ELF-1 (cell line): ENCODE data around the gene GPR39.
A peak's percentile ranks its signal among the peaks of the same experiment; 100 is the strongest.
"Not testable (repeated sequence)": the region's sequence is repeated elsewhere in the genome, so short reads cannot be mapped to it uniquely, and the experiment has no call there.

Experiments
- DNase-seq: peaks from one replicate; pipeline ENCODE4 v3.0.0-alpha.2; 2016; ENCODE audit warnings: low read depth, low spot score

The GPR39 gene

DNA sequence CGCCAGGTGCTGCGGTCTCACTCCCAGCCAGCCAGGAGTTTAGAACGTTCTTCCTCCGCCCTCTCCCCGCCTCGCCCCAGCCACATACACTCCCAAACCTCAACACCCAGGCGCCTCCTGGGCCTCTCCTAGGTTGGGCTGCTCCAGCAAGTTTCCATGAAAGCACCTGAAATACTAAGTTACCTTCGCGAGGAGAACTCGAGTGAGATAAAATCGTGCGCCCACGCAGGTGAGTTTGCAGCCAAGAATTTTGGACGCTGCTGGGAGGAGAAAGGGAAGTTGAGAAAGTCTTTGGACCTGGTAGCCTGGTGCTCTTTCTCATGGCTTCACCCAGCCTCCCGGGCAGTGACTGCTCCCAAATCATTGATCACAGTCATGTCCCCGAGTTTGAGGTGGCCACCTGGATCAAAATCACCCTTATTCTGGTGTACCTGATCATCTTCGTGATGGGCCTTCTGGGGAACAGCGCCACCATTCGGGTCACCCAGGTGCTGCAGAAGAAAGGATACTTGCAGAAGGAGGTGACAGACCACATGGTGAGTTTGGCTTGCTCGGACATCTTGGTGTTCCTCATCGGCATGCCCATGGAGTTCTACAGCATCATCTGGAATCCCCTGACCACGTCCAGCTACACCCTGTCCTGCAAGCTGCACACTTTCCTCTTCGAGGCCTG lies at the start of gene GPR39:
GPR39 (plus strand) TSS at position 83 of the 673 bp plus-strand sequence.
- DNase-seq, result no peak

DNA sequence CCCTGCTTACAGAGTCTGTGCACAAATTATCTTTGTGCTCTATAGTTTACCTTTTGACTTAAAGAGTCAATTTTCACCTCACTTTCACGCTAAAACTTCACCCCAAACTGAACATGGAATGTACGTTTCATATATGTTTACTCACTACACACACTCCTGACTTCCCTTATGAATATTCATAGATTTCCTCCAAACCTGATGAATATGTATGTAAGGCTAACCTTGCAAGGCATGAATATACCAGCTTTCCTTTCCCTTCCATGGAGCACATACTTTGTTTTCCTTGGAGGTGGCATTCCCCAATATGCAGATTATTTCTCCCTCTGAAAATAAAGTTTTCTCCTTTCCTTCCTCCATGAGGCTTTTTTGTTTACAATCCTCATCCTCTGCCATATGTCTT lies 48.4 kb upstream of the GPR39 start:
- no peak for DNase-seq

DNA sequence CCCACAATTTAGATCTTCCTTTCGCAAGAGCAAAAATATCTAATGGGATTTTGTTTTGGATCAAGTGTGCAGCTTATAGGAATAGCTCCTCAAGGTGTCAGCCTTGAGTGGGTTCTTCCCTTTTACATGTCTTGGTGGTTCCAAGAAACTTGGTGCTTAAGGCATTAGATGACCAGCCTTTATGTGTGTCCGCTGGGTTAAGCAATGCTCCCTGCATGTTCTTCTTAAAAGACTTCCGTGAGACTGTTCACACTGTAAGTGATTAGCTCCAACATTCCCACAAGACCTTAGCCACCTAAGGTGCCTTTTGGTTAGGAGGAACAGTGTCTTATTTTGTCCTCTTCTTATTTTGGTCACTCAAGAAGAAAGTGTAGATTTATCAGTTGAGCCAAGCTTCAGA lies 44.3 kb upstream of the GPR39 start:
- no peak for DNase-seq

DNA sequence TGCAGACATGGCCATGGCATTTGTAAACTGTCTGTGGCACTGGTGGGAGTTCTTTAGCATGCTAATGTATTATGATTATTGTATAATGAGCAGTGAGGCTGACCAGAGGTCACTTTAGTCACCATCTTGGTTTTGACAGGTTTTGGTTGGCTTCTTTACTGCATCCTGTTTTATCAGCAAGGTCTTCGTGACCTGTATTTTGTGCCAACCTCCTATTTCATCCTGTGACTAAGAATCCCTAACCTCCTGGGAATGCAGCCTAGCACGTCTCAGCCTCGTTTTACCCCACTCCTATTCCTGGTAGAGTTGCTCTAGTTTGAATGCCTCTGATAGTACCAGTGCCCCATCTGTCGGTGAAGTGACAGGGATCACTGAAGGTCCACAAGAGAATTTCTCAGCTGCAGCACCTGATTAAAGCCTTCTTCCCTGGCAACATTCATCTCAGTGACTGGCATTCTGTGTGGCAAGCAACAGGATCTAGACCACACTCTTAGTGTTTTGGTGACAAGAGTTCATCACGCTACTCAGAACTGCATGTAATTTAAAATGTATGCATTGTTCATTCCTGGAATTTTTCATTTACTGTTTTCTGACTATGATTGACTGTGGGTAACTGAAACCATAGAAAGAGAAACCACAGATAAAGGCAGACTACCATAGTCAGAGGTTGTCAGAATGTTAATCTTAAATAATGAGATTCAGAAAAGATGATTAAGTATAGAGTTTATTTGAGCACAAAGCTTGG lies 43.0 kb upstream of the GPR39 start:
- no peak for DNase-seq

DNA sequence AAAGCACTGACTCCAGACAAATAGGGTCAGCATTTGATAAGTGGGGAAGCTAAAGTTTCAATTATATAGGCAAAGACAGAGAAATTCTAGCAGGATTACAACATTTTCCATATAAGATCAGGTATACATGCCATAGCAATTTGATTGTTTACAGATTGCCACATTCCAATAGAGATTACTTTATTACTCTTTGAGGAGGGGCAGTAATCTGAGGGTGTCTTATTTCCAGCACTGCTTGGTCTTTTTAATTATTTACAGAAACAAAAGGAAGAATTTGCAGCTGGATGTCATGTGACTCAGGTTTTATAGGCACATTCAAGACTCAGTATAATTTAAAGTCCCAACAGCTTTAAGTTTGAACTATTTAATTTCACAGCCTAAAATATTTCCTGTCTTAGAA lies 42.5 kb upstream of the GPR39 start:
- DNase-seq, result no peak

DNA sequence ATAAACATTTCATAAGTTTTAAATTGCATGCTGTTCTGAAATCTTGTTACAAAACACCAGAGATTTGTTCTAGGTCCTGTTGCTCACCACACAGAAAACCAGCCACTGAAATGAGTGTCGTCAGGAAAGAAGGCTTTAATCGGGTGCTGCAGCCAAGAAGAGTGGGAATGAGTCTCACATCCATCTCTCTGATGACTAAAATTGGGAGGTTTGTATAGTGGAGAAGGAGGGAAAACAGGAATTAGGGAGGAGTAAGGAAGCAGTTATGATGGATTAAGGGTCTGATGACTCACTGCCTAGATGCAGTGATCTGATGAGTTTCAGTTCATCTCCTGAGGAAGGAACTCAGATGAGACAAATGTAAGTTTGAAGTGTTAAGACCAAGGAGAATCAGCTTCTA lies 42.1 kb upstream of the GPR39 start:
- DNase-seq, result no peak

DNA sequence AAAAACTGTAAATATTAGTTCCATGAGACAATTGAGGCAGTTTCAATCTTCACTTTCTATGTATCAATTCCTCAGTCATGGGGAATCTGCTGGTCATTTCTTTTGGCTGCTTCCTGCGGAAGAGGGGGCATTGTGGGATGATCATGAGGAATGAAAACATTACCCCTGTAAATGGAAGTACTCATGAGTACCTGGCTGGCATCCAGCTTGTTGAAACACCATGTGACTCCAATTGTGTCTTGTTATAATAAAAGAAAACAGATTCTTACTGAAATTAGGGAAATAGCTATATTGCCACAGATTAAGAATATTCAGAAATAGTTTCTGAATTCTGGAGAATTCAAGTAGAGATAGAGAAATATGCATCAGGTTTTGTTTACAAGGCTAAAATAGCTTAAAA lies 41.6 kb upstream of the GPR39 start:
- no peak for DNase-seq

DNA sequence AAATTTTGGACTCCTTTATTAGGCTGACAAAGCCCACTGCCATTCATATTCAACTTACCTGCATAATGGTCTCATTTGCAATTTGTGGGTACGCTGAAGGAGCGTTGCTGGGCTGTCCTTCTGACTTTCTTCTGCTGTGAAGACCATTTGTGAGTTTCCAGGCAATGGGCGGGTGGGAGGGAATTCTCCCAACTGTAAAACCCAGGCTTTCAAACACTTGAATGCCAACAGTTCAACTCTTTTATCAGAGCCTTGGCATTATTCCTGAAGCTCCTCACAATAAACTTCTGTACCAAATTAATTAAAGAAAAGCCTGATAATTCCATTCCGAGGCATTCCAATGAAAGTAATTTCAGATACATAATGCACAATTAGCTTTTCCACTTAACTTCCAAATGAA lies 35.2 kb upstream of the GPR39 start:
- no peak for DNase-seq

DNA sequence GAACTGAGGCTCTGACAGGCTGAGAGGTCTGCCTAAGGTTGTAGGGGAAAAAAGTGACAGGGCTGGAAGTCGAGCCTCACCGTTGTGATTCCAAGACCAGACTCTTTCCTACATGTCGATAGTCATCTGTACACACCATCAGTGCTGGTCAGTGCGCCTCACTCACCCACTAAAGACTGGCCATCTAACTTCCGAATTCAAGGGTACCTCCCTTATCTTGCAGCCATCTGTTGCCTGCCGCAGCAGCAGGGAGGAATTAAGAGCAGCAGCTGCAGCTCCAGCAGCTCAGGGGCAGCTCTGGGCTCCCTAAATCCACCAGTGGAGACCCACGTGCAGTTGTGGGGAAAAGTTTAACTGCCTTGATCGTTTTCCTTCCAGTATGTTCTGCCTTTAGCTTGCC lies 32.6 kb upstream of the GPR39 start:
- DNase-seq, result no peak

DNA sequence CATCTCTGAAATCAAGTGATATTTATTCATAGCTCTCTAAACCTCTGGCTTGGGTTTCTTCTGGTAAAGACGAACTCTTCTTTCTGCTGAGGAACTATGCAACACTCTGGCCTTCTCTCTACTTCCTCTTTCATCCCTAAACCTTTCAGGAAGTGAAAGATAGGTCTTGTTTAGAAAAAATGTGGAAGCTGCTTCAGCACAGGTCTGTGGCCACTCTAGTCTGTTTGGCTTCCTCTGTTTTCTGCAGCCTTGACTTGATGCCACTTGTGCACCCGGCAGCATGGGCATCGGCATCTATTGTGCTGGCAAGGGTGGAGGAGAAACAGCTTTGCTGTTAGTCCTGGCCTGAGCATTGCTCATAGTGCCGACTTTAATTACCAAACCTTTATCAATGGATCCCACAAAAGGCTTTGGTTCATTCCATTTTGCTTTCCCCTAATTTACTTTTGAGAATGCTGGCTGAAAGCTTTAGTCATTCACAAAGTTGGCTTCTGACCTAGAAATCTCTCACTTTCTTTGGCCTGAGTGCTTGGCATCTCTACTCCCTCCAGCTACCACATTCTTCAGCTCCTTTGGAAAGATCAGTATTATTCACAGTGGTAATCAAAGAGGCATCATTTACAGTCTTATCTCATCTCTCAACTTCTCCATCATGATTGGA lies 32.0 kb upstream of the GPR39 start:
- no peak for DNase-seq

DNA sequence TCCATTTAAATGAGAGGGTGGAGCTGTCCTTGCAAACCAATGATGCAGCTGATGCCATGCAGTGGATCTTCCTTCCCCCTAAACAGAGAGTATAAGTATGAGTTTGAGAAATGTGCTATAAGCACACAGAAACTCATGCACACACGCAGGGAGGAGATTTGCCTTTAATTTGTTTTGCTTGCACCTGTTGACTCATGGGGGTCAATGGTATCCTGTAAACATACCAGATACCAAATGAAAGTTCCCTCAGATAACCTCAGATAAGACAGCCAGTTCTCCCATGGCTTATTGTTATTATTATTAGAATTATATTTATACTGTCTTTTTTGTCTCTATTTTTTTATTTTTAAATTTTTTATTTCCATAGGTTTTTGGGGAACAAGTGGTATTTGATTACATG lies 29.5 kb upstream of the GPR39 start:
- DNase-seq, result no peak

DNA sequence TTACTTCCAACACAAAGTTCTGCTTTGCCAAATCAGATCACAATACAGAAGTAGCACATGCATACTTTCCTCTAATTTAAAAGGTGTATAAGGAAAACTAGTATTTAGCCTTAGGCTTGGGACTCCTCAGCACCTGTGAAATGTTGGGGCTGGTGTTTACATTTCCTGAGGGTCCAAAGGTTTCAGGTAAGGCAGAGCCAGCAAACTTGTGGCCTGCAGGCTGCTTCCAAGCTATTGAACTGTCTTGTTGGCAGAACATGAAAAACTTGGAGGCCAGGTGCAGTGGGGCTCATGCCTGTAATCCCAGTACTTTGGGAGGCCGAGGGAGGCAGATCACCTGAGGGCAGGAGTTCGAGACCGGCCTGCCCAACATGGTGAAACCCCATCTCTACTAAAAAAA lies 26.5 kb upstream of the GPR39 start:
- no peak for DNase-seq

DNA sequence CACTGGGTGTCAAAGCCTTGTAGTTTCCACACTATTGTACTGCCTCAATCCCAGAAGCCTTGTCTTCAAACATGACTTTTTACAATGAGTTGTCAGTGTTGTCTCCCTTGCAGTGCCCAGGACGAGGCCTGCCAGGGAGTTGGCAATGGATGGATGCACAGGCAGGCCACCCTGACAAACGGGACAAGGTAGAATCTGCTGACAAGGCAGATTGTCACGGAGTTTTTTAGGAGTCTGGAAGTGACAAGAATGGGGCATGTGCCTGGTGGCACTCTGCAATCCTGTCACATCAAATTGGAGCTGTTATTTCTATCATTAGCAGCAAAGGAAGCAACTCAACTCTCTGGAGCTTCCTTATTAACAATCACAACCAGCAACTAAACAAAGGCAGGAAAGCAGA lies 25.2 kb upstream of the GPR39 start:
- no peak for DNase-seq

DNA sequence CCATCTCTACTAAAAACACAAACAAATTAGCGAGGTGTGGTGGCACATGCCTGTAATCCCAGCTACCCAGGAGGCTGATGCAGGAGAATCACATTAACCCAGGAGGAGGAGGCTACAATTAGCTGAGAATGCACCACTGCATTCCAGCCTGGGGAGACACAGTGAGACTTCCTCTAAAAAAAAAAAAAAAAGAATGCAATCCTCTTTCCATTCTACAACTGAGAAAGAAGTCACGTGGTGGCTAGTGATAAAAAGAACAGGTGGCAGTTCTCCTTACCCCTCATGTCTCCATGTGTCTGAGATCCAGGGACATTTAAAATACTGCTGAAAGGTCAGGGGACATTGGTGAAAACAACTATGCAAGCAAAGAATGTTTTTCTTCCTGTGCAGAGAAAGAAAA lies 24.4 kb upstream of the GPR39 start:
- DNase-seq, result peak; percentile 80

DNA sequence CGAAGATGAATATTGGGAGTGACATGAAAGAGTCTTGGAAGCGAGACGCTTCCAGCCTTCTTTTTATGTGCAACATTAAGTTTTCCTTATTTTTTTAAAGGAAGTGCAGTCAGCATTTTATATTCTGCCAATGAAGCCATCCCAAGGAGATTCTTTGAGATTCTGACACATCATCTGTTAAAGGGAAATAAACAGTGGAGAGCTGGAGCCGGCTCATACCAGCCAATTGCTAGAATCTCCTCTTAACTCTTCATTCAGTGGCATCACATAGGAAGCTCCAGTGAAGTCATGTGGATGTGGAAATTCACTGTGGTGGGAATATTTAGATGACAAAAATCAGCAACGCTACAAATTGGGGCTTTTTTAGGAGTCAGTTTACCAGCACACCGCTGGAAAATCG lies 23.7 kb upstream of the GPR39 start:
- no peak for DNase-seq

DNA sequence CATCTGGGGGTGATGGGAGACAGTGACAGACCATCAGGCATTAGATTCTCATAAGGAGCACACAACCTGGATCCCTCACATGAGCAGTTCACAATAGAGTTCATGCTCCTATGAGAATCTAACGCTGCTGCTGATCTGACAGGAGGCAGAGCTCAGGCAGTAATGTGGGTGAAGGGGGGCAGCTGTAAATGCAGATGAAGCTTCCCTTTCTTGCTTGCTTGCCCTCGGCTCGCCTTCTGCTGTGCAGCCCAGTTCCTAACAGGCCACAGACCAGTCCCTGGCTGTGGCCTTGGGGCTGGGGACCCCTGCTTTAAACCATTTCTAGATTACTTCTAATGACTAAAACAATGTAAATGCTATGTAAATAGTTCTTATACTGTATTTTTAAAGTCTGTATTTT lies 19.6 kb upstream of the GPR39 start:
- DNase-seq, result not testable (repeated sequence)

DNA sequence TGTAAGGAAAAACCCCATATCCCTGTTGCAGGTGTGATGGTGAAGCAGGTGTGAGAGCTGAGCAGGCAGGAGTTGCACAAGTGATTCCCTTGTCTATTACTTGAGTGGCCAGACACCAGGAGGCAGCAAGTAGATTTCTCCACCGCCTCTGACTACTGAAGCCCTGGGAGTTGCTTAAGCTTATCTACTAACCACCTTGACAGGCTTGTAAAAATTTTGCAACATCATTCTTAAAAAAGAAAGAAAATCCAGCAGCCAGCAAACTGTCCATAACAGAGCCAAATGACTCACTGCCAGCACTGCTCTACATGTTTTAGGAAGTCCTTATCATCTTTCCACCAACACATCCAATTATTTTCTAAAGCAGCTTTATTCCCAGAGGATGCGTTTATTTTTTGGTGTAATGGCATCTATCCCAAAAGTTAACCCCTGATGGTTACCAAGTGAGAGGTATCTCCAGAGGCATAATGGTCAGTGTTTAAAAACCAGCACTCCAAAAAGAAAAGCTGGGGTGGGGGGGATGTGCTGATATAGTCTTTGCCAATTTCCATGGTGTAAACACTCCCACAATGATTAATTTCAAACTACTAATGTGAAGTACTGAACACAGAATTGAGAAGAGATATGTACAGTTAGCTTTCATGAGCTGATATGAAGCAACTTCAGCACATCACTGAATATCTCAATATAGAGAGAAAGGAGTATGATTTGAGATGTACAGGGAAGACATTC lies 16.3 kb upstream of the GPR39 start:
- no peak for DNase-seq

DNA sequence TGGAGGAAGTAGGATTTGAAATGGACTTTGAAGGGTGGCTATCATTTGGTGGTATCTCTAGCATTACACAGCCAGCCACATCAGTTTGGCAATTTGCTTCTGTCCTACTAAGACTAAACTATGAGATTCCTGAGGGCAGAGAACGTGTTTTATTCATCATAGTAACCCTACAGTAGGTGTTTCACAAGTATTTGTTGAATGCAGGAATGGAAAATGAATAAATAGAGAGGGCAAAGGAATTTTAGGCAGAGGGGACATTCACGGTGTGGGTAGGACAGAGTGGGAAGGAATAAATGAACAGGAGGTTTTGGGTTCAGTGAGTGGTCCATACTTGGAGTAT lies 15.7 kb upstream of the GPR39 start:
- DNase-seq, result no peak

DNA sequence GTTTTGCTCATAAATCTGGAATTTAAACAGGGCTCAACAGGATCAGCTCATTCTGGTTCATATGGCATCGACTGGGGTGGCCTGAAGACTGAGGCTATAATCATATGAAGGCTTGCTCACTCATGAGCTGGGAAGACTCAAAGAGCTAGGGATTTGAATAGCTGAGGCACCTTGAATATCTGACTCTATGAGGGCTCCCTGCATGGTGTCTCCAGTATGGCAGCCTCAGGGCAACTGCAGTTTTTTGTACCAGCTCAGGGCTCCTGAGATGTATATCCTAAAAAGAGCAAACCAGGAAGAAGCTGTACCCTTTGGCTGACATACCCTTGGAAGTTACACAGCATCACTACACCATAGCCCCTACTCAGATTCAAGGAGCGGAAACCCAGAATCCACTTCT lies 15.3 kb upstream of the GPR39 start:
- DNase-seq, result no peak

DNA sequence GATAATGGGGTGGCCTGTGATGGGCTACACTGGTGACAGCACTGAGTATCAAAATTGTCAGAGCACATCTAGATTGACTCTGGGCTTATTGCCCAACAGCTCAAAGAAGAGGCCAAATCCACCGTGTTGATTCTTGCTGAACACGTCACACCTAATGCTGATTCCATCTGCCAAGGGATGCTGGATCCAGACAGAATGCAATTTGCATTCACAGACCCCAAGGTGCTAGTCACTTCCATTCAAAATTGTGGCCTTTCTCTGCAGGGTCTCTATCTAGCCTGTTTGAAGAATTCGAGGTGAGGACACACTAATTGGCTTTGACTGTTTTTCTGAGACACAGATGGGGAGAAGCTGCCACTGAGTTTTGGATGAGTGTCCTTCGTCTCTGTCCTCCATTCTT lies 13.5 kb upstream of the GPR39 start:
- DNase-seq, result no peak

DNA sequence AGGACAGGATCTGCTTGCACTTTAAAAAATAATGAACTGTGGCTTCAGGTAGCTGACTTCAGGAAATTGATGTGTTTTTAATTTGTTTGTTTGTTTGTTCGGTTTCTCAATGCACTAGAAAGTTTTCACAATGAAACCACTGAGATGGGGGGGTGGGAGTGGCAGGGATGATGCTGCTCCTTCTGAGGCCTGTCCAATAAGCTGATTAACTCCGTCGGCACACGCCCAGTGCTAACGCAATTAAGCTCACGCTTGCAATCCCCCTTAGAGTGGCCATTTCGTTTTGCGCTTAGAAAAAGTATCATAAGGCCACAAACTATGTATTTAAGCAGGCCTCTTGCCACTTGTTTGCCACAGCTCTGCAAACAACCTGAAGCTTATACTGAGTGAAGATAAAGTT lies 12.5 kb upstream of the GPR39 start:
- no peak for DNase-seq

DNA sequence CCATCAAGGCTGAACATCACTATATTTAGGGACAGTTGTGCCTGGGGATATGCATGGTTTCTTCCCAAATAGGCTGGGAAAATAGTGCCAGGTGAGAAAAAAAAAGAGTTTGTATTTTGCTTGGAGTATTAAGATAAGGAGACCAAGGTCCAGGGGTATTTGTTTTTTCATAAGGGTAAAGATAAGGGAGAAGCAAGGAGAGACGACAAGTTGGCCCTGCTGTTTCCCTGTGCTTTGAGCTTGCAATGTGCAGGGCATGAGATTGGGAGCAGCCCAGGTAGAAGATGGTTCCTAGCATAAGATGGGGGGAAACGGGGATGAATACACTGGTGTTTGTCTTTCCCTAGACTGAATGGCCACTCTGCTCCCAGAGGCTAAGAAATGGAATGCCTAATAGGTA lies 8.8 kb upstream of the GPR39 start:
- no peak for DNase-seq

DNA sequence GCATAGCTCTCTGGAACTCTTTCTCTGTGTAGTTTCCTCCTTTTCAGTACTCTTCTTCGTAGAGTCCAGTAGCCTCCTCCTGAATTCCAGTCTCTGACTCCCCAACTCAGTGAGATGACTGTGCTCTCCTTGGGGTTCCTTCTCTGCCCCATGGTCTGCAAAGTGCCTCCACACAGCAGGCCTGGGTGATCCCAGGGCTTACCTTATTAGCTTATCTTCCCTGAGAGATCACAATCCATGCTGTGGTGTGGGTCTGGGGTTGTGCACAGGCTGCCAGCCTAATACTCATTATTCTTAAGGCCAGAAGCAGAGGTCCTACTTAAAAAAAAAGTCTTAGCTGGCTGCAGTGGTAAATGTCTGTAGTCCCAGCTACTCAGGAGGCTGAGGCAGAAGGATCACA lies 4.6 kb upstream of the GPR39 start:
- DNase-seq, result no peak
